GM21447 (cell line): ENCODE data around the gene BCL6.

Experiments used
- ATAC-seq: cut with Tn5 transposase; IDR thresholded peaks from one replicate; pipeline ENCODE4 v1.9.1; 2021; ENCODE audit not compliant: unreplicated experiment

The BCL6 gene

GRCh38 chr3:187739561-187740332 is 5.5 kb downstream of the BCL6 start:
- ATAC-seq: no peak

GRCh38 chr3:187739094-187739560 is 6.1 kb downstream of the BCL6 start:
- ATAC-seq: no peak

GRCh38 chr3:187738331-187739093 is 6.8 kb downstream of the BCL6 start:
- ATAC-seq: peak; percentile 55

- no peak for ATAC-seq
Observed at GRCh38 chr3:187738071-187738330, 7.3 kb downstream of the BCL6 start.

GRCh38 chr3:187737368-187738070 is 7.7 kb downstream of the BCL6 start:
- ATAC-seq: no peak

- ATAC-seq: no peak
Observed at GRCh38 chr3:187737006-187737367, 8.3 kb downstream of the BCL6 start.

GRCh38 chr3:187736418-187736871 is 8.8 kb downstream of the BCL6 start:
- no peak for ATAC-seq

- ATAC-seq: no peak
Observed at GRCh38 chr3:187735837-187736236, 9.4 kb downstream of the BCL6 start.

GRCh38 chr3:187735383-187735782 is 9.9 kb downstream of the BCL6 start:
- ATAC-seq: no peak

GRCh38 chr3:187734841-187735240 is 10.4 kb downstream of the BCL6 start:
- no peak for ATAC-seq

- ATAC-seq: no peak
Observed at GRCh38 chr3:187733371-187733770, 11.9 kb downstream of the BCL6 start.

GRCh38 chr3:187729598-187729997 is 15.7 kb downstream of the BCL6 start:
- ATAC-seq: no peak

GRCh38 chr3:187728940-187729583 is 16.2 kb downstream of the BCL6 start:
- no peak for ATAC-seq

GRCh38 chr3:187728248-187728647 is 17.0 kb downstream of the BCL6 start:
- ATAC-seq: no peak

- ATAC-seq: no peak
Observed at GRCh38 chr3:187726564-187726963, 18.7 kb downstream of the BCL6 start.

- ATAC-seq: no peak
Observed at GRCh38 chr3:187725653-187726370, 19.5 kb downstream of the BCL6 start.

GRCh38 chr3:187725224-187725623 is 20.0 kb downstream of the BCL6 start:
- ATAC-seq: no peak

GRCh38 chr3:187722206-187722612 is 23.1 kb downstream of the BCL6 start:
- ATAC-seq: no peak

- no peak for ATAC-seq
Observed at GRCh38 chr3:187721055-187721454, 24.2 kb downstream of the BCL6 start.

GRCh38 chr3:187720337-187720670 is 25.0 kb downstream of the BCL6 start:
- no peak for ATAC-seq
